K562 (cell line): ENCODE data around the gene NR4A2. TPM values are rescaled to one million over a fixed set of nuclear protein-coding genes. Genes with fewer than 3 reads are reported as not detected.

ENCODE experiments used
- CGGBP1 ChIP-seq: fragments of 250-450 bp; sonication (Bioruptor Pico); IDR thresholded peaks from 2 replicates; pipeline ENCODE4 v1.9.0; 2021; ENCODE audit warnings: mild to moderate bottlenecking
- COPS2 ChIP-seq: fragments of 450-650 bp; conservative IDR thresholded peaks from 2 replicates; pipeline ENCODE4 v1.6.1; 2016; ENCODE audit warnings: mild to moderate bottlenecking, moderate library complexity
- DDX20 ChIP-seq: fragments of 450-650 bp; IDR thresholded peaks from 2 replicates; pipeline ENCODE4 v1.6.1; 2016; ENCODE audit warnings: missing genetic modification characterization, low read depth, mild to moderate bottlenecking, missing compliant biosample characterization, moderate library complexity
- ETV1 ChIP-seq: fragments of 450-650 bp; conservative IDR thresholded peaks from 2 replicates; pipeline ENCODE4 v1.6.1; 2016; ENCODE audit warnings: missing genetic modification characterization, control low read depth, low read depth, missing compliant biosample characterization
- FOSL1 ChIP-seq: fragments of 200-800 bp; sonication (Bioruptor generic); conservative IDR thresholded peaks from 2 replicates; pipeline ENCODE4 v1.6.1; 2016; ENCODE audit warnings: missing genetic modification characterization, missing compliant biosample characterization
- FOXP1 ChIP-seq: sonication (generic); formaldehyde crosslinking; IDR thresholded peaks from 2 replicates; pipeline ENCODE4 v1.8.0; 2022; ENCODE audit warnings: mild to moderate bottlenecking, missing genetic modification reagents
- MEF2D ChIP-seq: conservative IDR thresholded peaks from 2 replicates; pipeline ENCODE4 v1.6.1; 2016; ENCODE audit warnings: low read depth, missing genetic modification characterization, missing compliant biosample characterization
- NONO ChIP-seq, 2 experiments: fragments of 200-400 bp in 1 of 2; fragments of 450-650 bp in 1 of 2; formaldehyde crosslinking in 1 of 2; IDR thresholded peaks; 2 replicates each; pipeline ENCODE4 v1.6.1; 2017; ENCODE audit warnings: low read depth in 2 of 2, mild to moderate bottlenecking in 2 of 2, moderate library complexity in 2 of 2, low read length in 1 of 2
- RFX1 ChIP-seq: fragments of 450-650 bp; IDR thresholded peaks from 2 replicates; pipeline ENCODE4 v1.6.1; 2016; ENCODE audit warnings: mild to moderate bottlenecking, moderate library complexity
- WHSC1 ChIP-seq: IDR thresholded peaks from one replicate; pipeline ENCODE4 v1.6.1; 2012; ENCODE audit warnings: low read length, control low read depth, inconsistent platforms
- XRCC4 ChIP-seq: IDR thresholded peaks from one replicate; pipeline ENCODE4 v1.6.1; 2011; ENCODE audit not compliant: insufficient read depth, insufficient read length; ENCODE audit errors: extremely low read depth
- XRCC5 ChIP-seq: fragments of 200-400 bp; formaldehyde crosslinking; IDR thresholded peaks from 2 replicates; pipeline ENCODE4 v1.6.1; 2017; ENCODE audit warnings: low read depth, mild to moderate bottlenecking, low read length
- ZNF124 ChIP-seq: sonication (generic); formaldehyde crosslinking; IDR thresholded peaks from 2 replicates; pipeline ENCODE4 v1.8.1; 2022; ENCODE audit warnings: missing genetic modification reagents
- ZNF239 ChIP-seq: fragments of 250-450 bp; sonication (Bioruptor Pico); IDR thresholded peaks from 2 replicates; pipeline ENCODE4 v1.4.0; 2020; ENCODE audit warnings: mild to moderate bottlenecking
- polyA plus RNA-seq, 8 experiments: library from polyadenylated mRNA; depleted of rRNA in 4 of 8; stranded (reverse) in 5 of 8; unstranded in 3 of 8; fragments of >200 nt; fragmentation: Nextera tagmentation in 2 of 8; fragmentation: Illumina TruSeq in 1 of 8; extraction: Ambion mirVana in 2 of 8; extraction: Trizol in 1 of 8; gene quantifications; 2 replicates each; pipeline versions ENCODE4 v1.2.1 to v1.2.3, GENCODE V29; 2011 to 2014; ENCODE audit warnings: inconsistent platforms in 1 of 8, missing spikeins in 1 of 8
- total RNA-seq, 7 experiments: library from RNA; depleted of rRNA in 6 of 7; stranded (reverse); fragments of >200 nt in 6 of 7; fragmentation: Illumina TruSeq in 2 of 7; extraction: Trizol in 2 of 7; gene quantifications; 2 replicates each; pipeline versions ENCODE4 v1.2.1 to v1.2.3, GENCODE V29; 2011 to 2021; ENCODE audit warnings: low replicate concordance in 1 of 7
- TF ChIP-seq, protein P1 (sequence below), 2 experiments: fragments of 150-350 bp in 1 of 2; IDR thresholded peaks; 2 replicates each; pipeline ENCODE4 v1.6.1; 2012 to 2016; ENCODE audit warnings: low read depth in 2 of 2, low read length in 2 of 2, mild to moderate bottlenecking in 1 of 2, moderate library complexity in 1 of 2
- TF ChIP-seq, protein P2 (sequence below), 2 experiments: IDR thresholded peaks; 2 replicates each; pipeline ENCODE4 v1.6.1; 2011; ENCODE audit warnings: borderline replicate concordance in 1 of 2, control low read depth in 1 of 2, low read depth in 1 of 2, low read length in 1 of 2, mild to moderate bottlenecking in 1 of 2, mixed read lengths in 1 of 2, moderate library complexity in 1 of 2; ENCODE audit not compliant: insufficient read depth in 1 of 2, insufficient read length in 1 of 2, poor library complexity in 1 of 2, severe bottlenecking in 1 of 2; ENCODE audit errors: extremely low read depth in 1 of 2
- TF ChIP-seq, protein P3 (sequence below), 2 experiments: IDR thresholded peaks; 2 replicates each; pipeline ENCODE4 v1.6.1; 2012; ENCODE audit warnings: improper control_type of control experiment in 2 of 2, low read depth in 2 of 2, low read length in 2 of 2, borderline replicate concordance in 1 of 2

Gene NR4A2
- total and polyA plus RNA-seq, 9 of the 15 experiments (the other 6 are each of a cell fraction or from before 2014, with no cell fraction given): 0.94 to 5.1 (median 1.3) TPM

- TF ChIP-seq, protein P1, sequence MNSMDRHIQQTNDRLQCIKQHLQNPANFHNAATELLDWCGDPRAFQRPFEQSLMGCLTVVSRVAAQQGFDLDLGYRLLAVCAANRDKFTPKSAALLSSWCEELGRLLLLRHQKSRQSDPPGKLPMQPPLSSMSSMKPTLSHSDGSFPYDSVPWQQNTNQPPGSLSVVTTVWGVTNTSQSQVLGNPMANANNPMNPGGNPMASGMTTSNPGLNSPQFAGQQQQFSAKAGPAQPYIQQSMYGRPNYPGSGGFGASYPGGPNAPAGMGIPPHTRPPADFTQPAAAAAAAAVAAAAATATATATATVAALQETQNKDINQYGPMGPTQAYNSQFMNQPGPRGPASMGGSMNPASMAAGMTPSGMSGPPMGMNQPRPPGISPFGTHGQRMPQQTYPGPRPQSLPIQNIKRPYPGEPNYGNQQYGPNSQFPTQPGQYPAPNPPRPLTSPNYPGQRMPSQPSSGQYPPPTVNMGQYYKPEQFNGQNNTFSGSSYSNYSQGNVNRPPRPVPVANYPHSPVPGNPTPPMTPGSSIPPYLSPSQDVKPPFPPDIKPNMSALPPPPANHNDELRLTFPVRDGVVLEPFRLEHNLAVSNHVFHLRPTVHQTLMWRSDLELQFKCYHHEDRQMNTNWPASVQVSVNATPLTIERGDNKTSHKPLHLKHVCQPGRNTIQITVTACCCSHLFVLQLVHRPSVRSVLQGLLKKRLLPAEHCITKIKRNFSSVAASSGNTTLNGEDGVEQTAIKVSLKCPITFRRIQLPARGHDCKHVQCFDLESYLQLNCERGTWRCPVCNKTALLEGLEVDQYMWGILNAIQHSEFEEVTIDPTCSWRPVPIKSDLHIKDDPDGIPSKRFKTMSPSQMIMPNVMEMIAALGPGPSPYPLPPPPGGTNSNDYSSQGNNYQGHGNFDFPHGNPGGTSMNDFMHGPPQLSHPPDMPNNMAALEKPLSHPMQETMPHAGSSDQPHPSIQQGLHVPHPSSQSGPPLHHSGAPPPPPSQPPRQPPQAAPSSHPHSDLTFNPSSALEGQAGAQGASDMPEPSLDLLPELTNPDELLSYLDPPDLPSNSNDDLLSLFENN (IDR thresholded peaks at IDR 0.05; ENCODE audit: low read depth in 2 of 2, low read length in 2 of 2): no peak
- TF ChIP-seq XRCC5: no peak; the same call in 1 of the 2 replicates
- no peak for TF ChIP-seq RFX1
- no peak for TF ChIP-seq COPS2
- TF ChIP-seq, protein P2, sequence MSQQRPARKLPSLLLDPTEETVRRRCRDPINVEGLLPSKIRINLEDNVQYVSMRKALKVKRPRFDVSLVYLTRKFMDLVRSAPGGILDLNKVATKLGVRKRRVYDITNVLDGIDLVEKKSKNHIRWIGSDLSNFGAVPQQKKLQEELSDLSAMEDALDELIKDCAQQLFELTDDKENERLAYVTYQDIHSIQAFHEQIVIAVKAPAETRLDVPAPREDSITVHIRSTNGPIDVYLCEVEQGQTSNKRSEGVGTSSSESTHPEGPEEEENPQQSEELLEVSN (IDR thresholded peaks at IDR 0.05; ENCODE audit: borderline replicate concordance in 1 of 2, extremely low read depth in 1 of 2, insufficient read depth in 1 of 2, insufficient read length in 1 of 2, low read depth in 1 of 2, low read length in 1 of 2, poor library complexity in 1 of 2, severe bottlenecking in 1 of 2): peak; percentile 70 to 78
- TF ChIP-seq FOXP1 (CRISPR knock-in tag): 0 out of 2 replicates have a peak, but pooled peaks have one; percentile 30
- TF ChIP-seq CGGBP1 (CRISPR knock-in tag): no peak
- TF ChIP-seq MEF2D (tag): peak; percentile 59; the same call in 1 of the 2 replicates
- no peak for TF ChIP-seq XRCC4
- no peak; the same call in 1 of the 2 replicates for TF ChIP-seq ZNF239 (CRISPR knock-in tag)
- TF ChIP-seq FOSL1: no peak
- TF ChIP-seq ZNF124 (CRISPR knock-in tag): no peak
- peak in 1 of 2 experiments; percentile 56; a peak in 2 of 4 replicates for TF ChIP-seq NONO (IDR thresholded peaks at IDR 0.05; ENCODE audit: low read depth in 2 of 2, low read length in 1 of 2)
- TF ChIP-seq, protein P3, sequence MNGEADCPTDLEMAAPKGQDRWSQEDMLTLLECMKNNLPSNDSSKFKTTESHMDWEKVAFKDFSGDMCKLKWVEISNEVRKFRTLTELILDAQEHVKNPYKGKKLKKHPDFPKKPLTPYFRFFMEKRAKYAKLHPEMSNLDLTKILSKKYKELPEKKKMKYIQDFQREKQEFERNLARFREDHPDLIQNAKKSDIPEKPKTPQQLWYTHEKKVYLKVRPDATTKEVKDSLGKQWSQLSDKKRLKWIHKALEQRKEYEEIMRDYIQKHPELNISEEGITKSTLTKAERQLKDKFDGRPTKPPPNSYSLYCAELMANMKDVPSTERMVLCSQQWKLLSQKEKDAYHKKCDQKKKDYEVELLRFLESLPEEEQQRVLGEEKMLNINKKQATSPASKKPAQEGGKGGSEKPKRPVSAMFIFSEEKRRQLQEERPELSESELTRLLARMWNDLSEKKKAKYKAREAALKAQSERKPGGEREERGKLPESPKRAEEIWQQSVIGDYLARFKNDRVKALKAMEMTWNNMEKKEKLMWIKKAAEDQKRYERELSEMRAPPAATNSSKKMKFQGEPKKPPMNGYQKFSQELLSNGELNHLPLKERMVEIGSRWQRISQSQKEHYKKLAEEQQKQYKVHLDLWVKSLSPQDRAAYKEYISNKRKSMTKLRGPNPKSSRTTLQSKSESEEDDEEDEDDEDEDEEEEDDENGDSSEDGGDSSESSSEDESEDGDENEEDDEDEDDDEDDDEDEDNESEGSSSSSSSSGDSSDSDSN (IDR thresholded peaks at IDR 0.05; ENCODE audit: borderline replicate concordance in 1 of 2, low read depth in 2 of 2, low read length in 2 of 2): 0 out of 4 replicates have a peak, but pooled peaks of 1 of the 2 experiments have one; percentile 38
- TF ChIP-seq WHSC1: no peak
- TF ChIP-seq ETV1 (tag): peak; percentile 68; the same call in 1 of the 2 replicates
- no peak for TF ChIP-seq DDX20 (tag)
Measured at GRCh38 chr2:156341452-156342253, 9.1 kb upstream of the NR4A2 start (continued).
